Embryonic facial prominence (tissue), 1 donor: ENCODE data around the gene FABP1.

Experiments used
- DNase-seq: peaks from one replicate; pipeline ENCODE4 v3.0.0-alpha.2; 2016; ENCODE audit errors: extremely low spot score

The FABP1 gene

DNA sequence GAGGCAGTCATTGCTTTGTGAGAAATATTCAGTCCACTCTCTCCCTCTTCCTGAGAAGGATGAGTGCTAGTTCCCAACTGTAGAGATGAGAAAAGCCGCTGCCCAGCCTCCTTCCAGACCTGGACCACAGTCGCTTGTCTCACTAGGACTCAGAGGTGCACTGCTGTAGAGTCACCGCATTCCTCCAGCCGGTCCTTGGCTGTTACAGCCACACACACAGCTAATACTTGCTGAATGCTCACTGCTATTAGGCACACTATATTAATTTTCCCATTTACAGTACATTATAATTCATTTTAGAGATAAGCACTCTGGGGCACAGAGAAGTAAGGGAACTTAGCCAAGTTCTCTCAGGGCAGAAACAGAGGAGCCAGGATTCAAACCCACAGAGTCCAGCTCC lies 10.0 kb upstream of the FABP1 start:
- DNase-seq: no peak

DNA sequence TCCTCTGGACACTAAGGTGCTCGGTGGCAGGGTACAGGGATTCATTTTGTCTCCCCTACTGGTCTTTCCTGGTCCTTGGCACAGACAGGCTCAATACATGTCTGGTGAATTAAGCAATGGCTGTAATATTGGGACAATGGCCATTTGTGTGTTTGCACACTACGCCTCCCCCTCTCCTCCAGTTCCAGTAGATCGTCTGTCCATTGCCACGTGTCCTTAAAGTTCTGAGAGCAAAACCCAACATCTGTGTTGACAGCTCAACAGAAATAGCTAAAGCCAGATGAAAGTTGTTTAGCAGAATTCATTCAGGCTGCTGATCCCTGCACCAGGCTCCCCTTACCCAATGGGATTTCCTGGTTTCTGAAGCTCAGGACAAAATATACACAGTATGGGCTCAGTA lies 9.0 kb upstream of the FABP1 start:
- DNase-seq: no peak

DNA sequence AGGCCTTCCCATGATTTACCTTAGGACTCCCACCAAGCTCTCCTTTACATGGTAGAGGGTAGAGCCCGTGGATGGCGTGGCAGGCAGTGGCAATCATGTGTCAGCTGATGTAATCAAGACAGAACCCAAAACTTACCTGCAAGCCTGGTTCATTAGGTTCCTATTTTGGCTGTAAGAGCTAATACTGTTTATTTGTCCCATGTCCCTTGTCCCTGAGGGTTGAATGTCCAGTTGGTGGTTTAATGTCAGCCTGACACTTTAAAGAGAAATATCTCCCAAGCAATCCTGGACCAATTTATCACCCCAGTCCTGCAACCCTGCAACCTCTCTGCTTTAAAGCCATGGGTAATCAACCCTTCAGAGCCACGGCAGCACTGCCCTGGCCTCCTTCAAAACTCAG lies 6.0 kb upstream of the FABP1 start:
- DNase-seq: no peak

DNA sequence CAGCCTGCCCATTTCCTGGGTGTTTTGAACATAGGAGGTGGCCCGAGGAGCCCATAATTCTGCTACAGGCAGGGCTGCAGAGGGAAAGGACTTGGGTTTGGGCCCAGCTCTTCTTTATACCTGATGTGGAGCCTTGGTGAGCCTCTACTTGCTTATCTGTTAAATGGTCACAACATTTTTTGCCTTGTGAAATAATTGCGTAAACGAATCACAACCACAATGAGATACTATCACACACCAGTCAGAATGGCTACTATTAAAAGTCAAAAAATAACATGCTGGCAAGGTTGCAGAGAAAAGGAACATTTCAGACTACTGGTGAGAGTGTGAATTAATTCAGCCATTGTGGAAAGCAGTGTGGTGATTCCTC lies 4.1 kb upstream of the FABP1 start:
- DNase-seq: no peak

DNA sequence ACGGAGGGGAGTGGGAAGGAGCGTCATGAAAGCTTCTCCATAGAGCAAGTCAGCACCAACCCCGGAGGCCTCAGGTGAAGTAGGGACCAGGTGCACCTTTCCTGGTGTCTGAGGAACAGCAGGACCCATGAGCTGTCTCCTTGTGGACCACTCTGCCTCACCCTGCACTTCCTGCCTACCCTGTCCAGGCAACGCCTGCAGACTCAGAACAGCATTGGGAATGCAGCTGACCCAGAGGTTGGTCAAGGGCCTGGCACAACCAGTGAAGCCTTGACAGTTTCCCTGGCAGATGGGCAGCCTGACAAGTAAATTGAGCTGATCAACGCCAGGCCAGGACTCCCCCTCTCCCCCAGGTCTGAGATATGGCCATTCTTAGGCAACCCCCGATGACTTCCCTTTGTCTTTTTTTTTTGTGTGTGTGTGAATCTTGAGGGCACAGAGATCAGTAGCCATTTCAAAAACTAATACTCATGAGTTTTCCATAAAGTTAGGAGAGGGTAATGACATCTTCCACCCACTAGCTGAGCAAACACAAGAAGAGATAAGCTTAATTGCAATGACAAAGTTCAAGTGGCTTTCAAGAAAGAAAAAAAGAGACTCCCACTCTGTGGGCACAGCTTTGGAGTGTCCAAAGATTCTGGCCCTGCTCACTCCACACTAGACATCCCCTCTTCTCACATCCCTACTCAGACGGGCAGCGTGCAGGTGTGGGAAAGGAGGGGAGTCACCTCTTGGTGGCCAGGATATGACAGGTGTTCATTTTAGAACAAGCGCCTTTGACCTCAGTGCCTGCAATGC lies 3.5 kb upstream of the FABP1 start:
- no peak for DNase-seq

DNA sequence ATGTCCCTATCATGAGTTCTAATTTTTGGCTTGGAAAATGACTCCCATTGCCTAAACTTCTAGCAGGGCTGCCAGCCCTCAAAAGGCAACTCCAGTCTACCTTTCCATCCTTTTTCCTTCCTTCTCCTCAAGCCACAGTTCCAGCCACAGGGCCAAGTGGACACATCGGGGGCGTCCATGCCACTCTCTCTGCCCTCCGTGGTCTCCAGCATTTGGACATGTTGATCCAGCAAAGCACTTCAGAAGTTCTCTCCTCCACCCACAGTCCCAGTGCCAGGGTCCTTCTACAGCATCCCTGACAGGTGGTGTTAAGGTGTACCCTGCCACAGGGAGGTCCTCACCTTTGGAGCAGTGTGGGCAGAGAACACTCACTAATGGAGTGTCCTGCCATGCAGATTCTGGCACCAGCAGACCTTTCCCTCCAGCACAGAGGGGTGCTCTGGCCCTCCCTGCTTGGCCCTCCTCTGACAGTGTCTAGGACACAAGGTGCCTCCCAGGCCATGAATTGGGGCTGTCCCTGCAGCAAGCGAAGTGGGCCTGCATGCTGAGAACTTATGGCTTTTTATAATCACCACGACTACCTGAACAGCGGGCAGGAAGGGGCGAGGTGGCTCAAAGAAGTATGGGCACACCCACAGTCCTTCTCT lies 1.6 kb upstream of the FABP1 start:
- DNase-seq: no peak

DNA sequence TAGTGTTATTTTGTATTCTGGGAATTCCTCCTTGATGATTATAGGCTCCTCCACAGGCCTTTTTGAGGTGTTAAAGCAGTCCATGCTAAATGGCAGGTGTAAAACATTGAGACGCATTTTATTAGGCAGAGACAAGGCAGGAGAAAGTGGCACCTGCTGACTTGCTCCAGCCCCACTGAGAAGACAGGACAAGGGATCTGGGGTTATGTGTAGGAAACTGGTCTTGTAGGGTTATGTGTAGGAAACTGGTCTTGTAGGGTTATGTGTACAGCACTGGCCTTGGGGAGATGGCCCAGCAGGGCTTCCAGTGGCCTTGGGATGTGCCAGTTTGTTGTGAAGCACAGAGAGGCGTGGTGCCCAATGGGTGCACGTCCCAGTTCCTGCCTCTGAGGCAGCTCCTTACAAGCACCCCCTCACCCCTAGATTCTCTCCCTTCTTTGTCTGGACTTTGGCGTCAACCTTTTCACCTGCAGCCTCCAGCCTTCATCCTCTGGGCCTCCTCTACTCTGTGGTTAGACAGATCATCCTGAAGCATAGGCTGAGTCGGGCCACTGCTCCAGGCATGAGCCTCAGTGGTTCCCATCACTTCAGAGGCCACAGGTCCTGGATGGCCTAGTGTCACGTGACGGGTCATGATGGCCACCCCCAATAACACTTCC lies 921 bp upstream of the FABP1 start:
- no peak for DNase-seq

DNA sequence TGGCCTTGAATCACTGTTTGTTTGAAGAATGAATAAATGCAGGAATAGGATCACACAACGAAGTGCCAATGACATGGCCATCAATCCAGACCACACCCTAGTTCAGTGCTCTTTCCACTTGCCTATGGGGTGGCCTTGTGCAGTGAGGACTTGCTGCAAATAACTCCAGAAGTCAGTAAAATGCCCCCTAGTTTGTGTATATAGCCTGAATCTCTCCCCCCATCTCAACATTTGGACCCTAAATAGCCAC lies 299 bp downstream of the FABP1 start:
- no peak for DNase-seq

DNA sequence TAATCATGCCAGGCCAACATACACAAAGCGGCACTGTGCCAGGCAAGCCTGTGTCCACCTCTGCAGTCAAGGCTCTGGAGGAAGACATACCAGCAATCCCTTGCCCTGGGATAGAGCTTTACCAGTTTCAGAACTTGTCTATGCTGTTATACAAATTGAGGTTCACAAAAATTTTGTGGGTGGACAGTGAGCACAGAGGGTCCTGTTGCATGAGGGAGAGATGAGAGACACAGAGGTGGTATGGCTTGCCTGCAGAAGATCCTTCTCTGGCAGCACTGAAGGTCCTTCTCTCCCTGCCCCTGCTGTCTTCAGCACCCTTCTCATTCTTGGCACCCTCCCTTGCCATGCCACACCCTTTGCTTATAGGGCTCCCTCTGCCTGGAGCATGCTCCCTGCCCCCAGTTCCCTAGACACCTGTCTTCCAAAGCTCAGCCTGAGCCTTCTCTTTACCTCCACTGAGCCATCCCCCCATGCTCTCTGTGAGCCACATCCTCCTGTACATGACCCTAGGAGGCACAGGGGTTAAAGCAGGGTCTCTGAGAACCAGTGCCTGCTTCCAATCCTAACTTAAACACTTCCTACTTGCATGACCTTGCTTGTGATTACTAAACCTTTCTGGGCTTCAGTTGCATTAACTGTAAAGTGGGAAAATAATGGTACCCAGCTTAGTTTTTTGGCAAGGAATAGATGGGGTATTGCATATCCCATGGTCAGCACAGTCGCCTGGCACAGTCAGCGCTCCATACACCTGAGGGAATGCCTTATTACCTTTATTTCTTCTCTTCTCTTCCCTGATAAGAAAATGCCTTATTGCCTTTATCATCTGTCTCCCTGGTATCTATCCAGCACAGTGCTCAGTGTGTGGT lies 857 bp downstream of the FABP1 start:
- DNase-seq: no peak

DNA sequence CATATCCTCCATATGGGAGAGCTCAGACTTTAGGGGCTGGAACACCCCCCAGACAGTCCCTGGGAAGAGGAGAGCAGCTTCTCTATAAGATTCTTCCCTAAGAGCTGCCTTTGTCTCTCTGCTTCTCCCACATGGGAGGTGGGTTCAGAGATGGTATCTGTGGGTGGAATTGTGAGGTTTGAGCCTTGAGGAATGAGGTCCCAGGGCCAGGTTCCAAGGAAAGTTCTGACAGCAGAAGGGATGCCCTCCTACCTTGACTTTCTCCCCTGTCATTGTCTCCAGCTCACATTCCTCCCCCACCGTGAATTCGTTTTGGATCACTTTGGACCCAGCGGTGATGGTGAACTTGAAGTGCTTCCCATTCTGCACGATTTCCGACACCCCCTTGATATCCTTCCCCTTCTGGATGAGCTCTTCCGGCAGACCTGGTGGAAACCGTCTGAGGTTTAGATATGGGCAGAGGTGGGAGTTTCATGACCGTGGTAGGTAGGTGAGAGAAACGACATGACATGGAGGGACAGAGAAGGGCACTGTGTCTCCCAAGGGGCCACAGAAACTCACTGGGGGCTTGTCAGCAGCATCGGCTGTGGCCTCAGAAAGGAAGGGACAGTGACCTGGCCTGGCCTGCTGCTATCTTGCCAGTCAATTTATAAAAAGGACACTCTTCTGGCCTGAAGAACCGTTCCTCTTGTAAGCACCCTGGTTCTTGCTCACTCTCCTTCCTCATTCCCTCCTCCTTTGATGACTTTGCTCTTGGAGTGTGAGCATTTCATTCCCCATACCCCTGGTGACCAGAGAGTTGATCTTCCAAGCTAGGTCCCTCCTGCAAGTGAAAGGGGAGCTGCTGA lies 1.7 kb downstream of the FABP1 start:
- DNase-seq: no peak

DNA sequence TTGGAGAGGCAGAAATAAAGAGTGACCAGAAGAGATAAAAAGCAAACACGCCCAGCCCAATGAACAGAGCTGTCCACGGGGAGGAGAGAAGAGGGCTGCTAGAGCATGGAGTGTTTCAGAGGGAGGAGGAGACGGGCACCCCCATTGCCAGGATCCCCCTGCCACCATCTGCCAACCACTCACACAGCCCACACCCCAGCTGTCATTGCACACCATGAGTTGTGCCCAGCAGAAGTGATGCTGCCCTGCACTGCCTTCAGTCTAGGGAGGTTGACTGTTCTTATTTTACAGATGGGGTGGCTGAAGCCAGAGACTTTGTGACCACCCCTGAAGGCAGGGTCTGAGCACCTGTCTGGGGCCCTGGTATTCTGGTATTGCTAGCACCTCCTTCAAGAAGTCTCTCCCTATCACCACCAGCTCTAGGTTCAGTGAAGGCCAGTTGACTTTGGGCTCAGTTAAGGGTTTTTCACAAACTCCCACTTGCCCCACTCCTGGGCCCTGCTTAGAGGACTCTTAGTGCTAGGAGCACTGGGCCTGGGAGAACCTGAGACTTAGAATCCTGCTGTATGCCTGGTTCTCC lies 2.4 kb downstream of the FABP1 start:
- DNase-seq: no peak

DNA sequence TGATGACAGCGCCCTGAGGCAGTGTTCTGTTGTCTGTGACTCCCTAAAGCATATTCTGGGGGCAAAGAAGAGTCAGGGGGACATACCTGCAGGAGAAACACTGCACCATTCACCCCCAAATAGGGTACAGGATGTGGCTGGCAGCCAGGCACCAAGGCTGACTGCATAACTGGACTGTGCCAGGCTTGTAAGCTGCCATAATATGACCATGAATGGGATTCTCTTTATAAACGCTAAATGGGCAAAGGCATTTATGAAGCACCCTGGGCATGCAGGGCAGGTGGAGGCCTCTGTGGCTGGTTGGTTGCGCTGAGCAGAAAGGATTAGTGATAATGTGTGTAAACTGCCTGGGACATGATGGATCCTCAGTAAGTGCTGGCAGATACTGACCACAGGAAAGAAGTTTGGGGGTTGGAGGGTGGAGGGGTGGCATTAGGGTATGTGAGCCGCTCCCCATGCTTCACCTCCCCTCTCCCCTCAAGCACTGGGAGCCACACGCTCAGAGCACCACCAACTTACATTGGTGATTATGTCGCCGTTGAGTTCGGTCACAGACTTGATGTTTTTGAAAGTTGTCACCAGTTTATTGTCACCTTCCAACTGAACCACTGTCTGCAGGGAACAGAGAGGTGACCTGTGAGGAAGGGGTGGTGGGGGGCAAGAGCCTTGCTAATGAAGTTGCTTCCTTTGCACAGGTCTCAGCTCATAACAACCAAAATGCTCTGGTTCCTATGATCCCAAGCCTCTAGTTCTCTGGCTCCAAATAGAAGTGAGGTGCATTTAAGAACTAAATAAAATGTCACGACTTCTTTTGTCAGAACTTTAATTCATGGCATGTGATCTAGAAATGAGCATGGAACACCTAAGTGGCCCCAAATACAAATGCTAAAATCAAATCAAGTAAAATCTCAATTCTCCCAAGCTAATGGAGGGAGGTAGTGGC lies 3.6 kb downstream of the FABP1 start:
- DNase-seq: no peak

DNA sequence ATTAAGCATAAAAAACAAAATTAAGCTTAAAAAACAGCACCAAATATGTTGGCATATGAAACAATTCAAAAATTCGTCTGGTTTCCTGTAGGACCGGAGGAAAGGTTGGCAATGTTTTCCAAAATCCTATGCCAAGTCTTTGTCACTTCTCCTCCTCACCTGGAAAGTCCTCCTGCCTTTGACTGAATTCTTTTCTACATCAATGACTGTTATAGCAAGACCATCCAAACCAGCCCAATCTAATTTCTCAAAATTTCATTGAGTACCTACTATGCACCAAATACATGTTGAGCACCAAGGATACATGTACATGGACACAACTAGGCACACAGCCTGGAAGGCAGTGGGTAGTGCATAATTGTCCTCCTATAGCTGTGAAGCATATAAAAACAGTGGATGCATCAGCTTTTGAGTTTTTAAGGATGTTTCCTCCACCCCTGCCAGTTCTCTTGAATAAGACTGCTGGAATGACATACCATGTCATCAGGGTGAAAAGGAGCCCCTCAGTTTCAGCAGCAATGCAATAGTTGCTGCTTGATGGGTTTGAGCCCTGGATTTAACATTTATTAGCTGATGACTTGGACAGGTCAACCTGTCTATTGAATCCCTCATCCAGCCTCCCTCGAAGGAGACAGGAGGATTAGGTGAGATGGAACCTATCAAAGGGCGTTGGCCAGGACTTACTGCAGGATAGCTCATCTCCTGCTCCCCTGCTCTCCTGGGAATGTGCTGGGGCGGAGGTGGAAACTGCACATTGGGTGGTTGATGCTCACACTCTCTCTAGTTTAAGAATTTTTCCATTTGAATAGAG lies 4.5 kb downstream of the FABP1 start:
- DNase-seq: no peak

DNA sequence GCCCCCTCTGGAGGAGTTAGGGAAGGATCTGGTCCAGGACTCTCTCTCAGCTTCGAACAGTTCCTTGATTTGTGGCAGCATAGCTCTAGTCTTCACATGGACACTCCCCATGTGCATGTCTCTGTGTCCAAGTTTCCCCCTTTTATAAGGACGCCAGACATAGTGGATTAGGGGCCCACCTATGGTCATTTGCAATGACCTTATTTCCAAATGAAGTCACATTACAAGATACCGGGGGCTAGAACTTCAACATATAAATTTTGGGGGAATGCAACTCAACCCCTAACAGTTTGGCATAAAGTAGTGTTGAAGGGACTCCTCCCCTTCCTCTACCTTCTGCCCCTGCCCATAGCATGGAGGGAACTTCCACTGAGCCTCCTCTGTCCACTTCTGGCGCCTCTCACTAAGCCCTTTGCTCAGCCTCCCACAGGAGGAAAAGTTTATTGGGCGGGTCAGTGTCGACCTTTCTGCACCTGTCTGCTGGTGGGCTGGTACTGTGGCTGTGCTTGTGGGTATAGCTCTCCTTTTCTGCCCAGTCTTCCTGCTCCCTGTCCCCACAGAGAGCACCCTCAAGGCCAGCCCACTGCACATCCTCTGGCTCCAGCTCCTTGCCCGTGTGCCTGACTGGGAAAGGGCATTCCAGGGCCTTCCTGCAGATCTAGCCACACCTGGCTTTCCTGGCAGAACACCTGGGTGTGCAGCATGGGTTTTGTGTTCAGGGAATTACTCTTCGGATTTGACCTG lies 5.5 kb downstream of the FABP1 start:
- no peak for DNase-seq

DNA sequence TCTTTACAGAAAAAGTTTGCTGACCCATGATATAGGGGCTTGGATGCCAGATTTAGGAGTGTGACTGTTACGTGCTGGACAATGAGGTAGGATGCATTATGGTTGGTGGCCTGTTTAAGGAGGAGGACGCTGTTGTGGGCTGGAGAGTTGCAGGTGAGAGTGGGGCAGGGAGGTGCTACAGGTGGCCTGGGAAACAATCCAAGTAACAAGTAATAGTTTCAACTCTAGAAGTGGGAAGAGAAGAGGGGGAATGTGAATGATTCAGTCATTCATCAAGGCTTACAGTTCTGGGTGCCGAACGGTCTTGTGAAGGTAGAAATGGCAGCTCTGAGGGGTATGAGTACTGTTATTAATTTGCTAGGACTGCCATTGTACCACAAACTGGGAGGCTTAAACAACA lies 6.2 kb downstream of the FABP1 start:
- DNase-seq: no peak

DNA sequence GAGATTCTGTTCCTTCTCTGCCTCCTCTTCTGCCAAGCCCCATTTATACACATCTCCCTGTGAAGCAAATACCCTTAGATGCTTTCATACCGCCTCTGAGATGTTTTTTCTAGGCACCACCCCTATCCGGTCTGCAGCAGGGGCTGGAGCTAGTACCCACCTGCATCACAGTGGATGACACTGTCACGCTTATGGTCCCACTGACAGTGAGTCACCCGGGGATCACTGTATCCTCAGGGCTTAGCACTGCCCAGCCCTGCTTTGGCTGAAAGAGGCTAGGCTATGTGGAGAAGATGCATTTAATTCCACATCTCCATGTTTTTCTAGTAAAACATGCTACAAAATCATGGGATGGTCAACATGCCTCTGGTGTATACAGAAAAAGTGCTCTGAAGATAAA lies 9.9 kb downstream of the FABP1 start:
- no peak for DNase-seq

DNA sequence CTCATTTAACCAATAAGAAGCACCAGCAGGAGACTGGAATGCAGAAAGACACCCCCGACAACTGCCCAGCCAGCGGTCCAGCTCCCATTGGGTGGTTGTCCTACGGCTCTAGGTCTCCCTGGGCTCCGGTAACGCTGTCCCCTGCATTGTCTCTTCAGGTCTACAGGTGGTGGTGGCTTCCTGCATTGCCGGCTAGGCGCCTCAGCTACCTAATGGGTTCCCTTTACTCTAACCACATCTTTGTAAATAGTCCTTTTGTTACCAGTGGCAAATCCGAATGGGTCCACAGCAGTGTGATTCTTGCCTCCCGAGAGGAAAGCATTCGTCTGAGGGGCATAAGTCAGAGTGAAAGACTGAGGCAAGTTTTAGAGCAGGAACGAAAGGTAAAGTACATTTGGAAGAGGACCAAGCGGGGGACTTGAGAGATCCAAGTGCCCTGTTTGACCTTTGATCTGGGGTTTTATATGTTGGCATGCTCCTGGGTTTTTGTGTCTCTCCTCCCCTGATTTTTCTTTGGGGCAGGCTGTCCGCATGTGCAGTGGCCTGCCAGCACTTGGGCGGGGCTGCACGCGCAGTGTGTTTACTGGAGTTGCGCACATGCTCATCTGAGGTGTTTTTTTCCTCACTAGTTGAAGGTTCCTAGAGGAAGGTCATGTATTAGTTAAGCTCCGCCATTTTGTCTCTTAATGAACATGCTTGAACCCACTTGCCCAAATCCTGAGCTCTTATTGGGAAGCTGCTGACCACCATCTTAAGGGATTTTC lies 11.0 kb downstream of the FABP1 start:
- DNase-seq: no peak
